Measurements from ENCODE around the gene GIMAP4.
"Not testable (repeated sequence)": the region's sequence is repeated elsewhere in the genome, so short reads cannot be mapped to it uniquely, and the experiment has no call there.

Gene GIMAP4

GRCh38 chr7:150613880-150614279 is 46.7 kb downstream of the GIMAP4 start:
- Histone ChIP-seq H3K9me3 (ENCODE audit: control insufficient read depth, insufficient read depth, low read depth, low read length) (no peaks in the 10 kb centered on the region), H3K4me1 (ENCODE audit: control insufficient read depth, insufficient read depth, low read length) (no peaks in the 10 kb centered on the region), H3K36me3 (ENCODE audit: control insufficient read depth in 2 of 2, insufficient read depth in 1 of 2, low read length in 2 of 2) (no peaks in the 10 kb centered on the region), H3K4me3 (ENCODE audit: low read depth, low read length) (no peak overlapping the region), H3K27ac (ENCODE audit: extremely low read depth, low read depth, low read length) (no peak overlapping the region)
- ChIA-PET CTCF (no interaction called here), POLR2A (no interaction called here)
- TF ChIP-seq ZNF518A (tag by site-specific recombination; conservative IDR thresholded peaks at IDR 0.05; ENCODE audit: low read depth) (no peak), KLF7 (tag by site-specific recombination; IDR thresholded peaks at IDR 0.05; ENCODE audit: borderline replicate concordance) (no peak), SP3 (tag by site-specific recombination; IDR thresholded peaks at IDR 0.05) (no peak), ZNF2 (tag by site-specific recombination; IDR thresholded peaks at IDR 0.05) (no peak), ZNF837 (tag by site-specific recombination; IDR thresholded peaks at IDR 0.05) (no peak), MEIS1 (CRISPR knock-in tag; IDR thresholded peaks at IDR 0.05; ENCODE audit: borderline replicate concordance) (no peak), IKZF3 (tag by site-specific recombination; IDR thresholded peaks at IDR 0.05) (no peak), ZNF280D (tag by site-specific recombination; IDR thresholded peaks at IDR 0.05) (no peak), ZNF324 (tag by site-specific recombination; IDR thresholded peaks at IDR 0.05) (no peak), ZNF624 (tag by site-specific recombination; IDR thresholded peaks at IDR 0.05) (no peak), ZNF48 (tag by site-specific recombination; IDR thresholded peaks at IDR 0.05) (no peak), ZNF449 (tag by site-specific recombination; IDR thresholded peaks at IDR 0.05) (no peak), ZBTB8A (tag by site-specific recombination; IDR thresholded peaks at IDR 0.05) (no peak), SP2 (tag by site-specific recombination; IDR thresholded peaks at IDR 0.05) (no peak), ZNF707 (tag by site-specific recombination; IDR thresholded peaks at IDR 0.05) (no peak), GLIS1 (tag by site-specific recombination; IDR thresholded peaks at IDR 0.05) (no peak), ZNF621 (tag by site-specific recombination; IDR thresholded peaks at IDR 0.05) (no peak), ZNF521 (tag by site-specific recombination; IDR thresholded peaks at IDR 0.05) (no peak)

- H3K4me1 ChIP-seq (ENCODE audit: control insufficient read depth, insufficient read depth, low read length); H3K9me3 ChIP-seq (ENCODE audit: control insufficient read depth, insufficient read depth, low read depth, low read length); H3K27ac ChIP-seq (ENCODE audit: extremely low read depth, low read depth, low read length); POLR2A ChIA-PET; H3K36me3 ChIP-seq (ENCODE audit: control insufficient read depth in 2 of 2, insufficient read depth in 1 of 2, low read length in 2 of 2); CTCF ChIA-PET; H3K4me3 ChIP-seq (ENCODE audit: low read depth, low read length): not testable (repeated sequence)
Measured at GRCh38 chr7:150614426-150614825, 47.2 kb downstream of the GIMAP4 start.

GRCh38 chr7:150615221-150615755 is 48.1 kb downstream of the GIMAP4 start:
- H3K4me3 ChIP-seq (ENCODE audit: low read depth, low read length); H3K9me3 ChIP-seq (ENCODE audit: control insufficient read depth, insufficient read depth, low read depth, low read length); POLR2A ChIA-PET; H3K36me3 ChIP-seq (ENCODE audit: control insufficient read depth in 2 of 2, insufficient read depth in 1 of 2, low read length in 2 of 2); H3K27ac ChIP-seq (ENCODE audit: extremely low read depth, low read depth, low read length); H3K4me1 ChIP-seq (ENCODE audit: control insufficient read depth, insufficient read depth, low read length); CTCF ChIA-PET: not testable (repeated sequence)
